VCaP (cell line): Measurements from ENCODE around the gene ATP2B3.

Source experiments
- H3K27ac ChIP-seq: fragments of 450-650 bp; 2 replicates; pipeline ENCODE4 v1.5.1; 2017
- CTCF ChIP-seq: fragments of 450-650 bp; conservative IDR thresholded peaks from 2 replicates; pipeline ENCODE4 v1.5.1; 2017; ENCODE audit warnings: mild to moderate bottlenecking, moderate library complexity

Gene ATP2B3

GRCh38 chrX:153580700-153581386 is 63.4 kb downstream of the ATP2B3 start:
- TF ChIP-seq CTCF, result no peak
- H3K27ac ChIP-seq, result no peak overlapping the region

GRCh38 chrX:153582896-153583295 is 65.5 kb downstream of the ATP2B3 start:
- H3K27ac ChIP-seq, result no peak overlapping the region
- no peak for TF ChIP-seq CTCF

GRCh38 chrX:153583433-153583832 is 66.0 kb downstream of the ATP2B3 start:
- no peak for TF ChIP-seq CTCF
- no peak overlapping the region for H3K27ac ChIP-seq

GRCh38 chrX:153585827-153586226 is 68.4 kb downstream of the ATP2B3 start:
- TF ChIP-seq CTCF, result no peak
- H3K27ac ChIP-seq, result no peak overlapping the region

GRCh38 chrX:153587342-153587741 is 69.9 kb downstream of the ATP2B3 start:
- no peak for TF ChIP-seq CTCF

GRCh38 chrX:153588021-153588781 is 70.8 kb downstream of the ATP2B3 start:
- no peak for TF ChIP-seq CTCF
- no peak overlapping the region for H3K27ac ChIP-seq

More at GRCh38 chrX:153587342-153587741, 69.9 kb downstream of the ATP2B3 start:
- no peak overlapping the region for H3K27ac ChIP-seq

GRCh38 chrX:153588782-153589446 is 71.5 kb downstream of the ATP2B3 start:
- no peak overlapping the region for H3K27ac ChIP-seq
- no peak for TF ChIP-seq CTCF
